Body of pancreas (tissue), 4 donors: Measurements from ENCODE around the gene C6orf89.

Experiments used
- CTCF ChIP-seq, 7 experiments: fragments of 450-650 bp in 4 of 7; fragments of 200-600 bp in 3 of 7; sonication (generic) in 3 of 7; IDR thresholded peaks; one replicate each; pipeline ENCODE4 v1.5.1; 2016 to 2019; ENCODE audit warnings: antibody characterized with exemption in 7 of 7
- POLR2A ChIP-seq, 3 donors: fragments of 450-650 bp; IDR thresholded peaks; one replicate each; pipeline ENCODE4 v1.6.1; 2016; ENCODE audit warnings: antibody characterized with exemption in 3 of 3, mild to moderate bottlenecking in 2 of 3

GRCh38 chr6:36848658-36849441 is 36.9 kb upstream of the C6orf89 start:
- no peak for TF ChIP-seq CTCF (IDR thresholded peaks at IDR 0.05)
- TF ChIP-seq POLR2A (IDR thresholded peaks at IDR 0.05): no peak
